CD4-positive, alpha-beta T cell treated with Interleukin-17A for 1 hour (primary cell): ENCODE results near the gene UTF1.
"Not testable (repeated sequence)": the region's sequence is repeated elsewhere in the genome, so short reads cannot be mapped to it uniquely, and the experiment has no call there.

Experiments used
- DNase-seq: peaks from one replicate; pipeline ENCODE4 v3.0.0-alpha.2; 2020

Gene UTF1

GRCh38 chr10:133249094-133249780, 19.2 kb downstream of the UTF1 start:
- DNase-seq = no peak

DNA sequence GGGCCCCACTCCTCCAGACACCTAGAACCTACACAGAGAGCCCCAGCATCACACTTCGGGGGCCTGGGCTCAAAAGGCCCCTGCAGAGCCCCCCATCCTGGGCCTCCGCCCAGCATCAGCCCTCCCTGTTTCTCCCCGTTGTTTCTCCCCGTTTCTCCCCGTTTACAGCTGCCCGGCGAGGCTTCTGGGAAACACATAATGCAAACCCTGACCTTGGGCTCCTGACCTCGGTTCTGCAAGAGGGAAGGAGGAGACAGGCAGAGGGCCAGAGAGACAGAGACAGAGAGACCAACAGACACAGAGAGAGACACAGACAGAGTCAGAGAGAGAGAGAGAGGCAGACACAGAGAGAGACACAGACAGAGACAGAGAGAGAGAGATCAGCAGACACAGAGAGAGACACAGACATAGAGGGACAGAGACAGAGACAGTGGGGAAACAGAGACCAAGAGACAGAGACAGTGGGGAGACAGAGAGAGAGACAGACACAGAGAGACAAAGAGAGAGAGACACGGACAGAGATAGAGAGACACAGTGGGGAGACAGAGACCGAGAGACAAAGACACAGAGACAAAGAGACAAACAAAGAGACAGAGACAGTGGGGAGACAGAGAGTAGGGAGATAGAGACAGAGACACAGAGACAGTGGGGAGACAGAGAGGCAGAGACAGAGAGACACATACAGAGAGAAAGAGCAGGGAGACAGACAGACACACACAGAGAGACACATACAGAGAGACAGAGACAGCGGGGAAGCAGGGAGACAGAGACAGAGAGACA, 20.1 kb downstream of the UTF1 start:
- no peak for DNase-seq

- no peak for DNase-seq
Observed at GRCh38 chr10:133251388-133252222, 21.6 kb downstream of the UTF1 start.

DNA sequence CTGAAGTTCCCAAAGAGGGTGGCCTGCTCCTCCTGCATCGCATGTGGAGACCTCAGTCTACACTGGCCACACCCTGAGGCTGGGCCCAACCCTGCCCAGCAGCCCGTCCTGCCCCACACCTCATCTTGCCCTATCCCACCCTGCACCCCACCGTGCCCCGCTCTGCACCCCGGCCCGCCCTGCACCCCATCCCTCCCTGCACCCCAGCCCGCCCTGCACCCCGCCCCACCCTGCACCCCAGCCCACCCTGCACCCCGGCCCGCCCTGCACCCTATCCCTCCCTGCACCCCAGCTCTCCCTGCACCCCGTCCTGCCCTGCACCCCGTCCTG, 22.2 kb downstream of the UTF1 start:
- no peak for DNase-seq

DNA sequence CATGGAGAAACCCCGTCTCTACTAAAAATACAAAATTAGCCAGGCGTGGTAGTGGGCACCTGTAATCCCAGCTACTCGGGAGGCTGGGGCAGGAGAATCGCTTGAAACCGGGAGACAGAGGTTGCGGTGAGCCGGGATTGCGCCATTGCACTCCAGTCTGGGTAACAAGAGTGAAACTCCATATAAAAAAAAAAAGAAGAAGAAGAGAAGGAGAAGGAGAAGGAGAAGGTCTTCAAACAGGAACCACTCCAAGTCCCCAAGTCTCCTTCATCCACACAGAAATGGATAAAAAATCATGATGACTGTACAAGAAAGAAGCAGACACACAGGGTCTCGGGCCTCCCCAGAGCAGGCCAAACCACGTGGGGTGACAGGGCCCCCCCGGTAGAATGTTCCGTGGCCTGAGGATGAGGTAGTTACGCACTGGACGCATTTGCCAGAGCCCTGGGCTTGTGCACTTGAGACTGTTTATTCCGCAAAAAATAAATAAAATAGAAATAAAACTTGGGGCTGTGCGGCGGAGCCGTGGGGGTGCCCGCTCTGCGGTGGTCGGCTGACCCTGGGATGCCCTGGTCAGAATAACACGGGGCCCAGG, 23.4 kb downstream of the UTF1 start:
- DNase-seq = no peak

GRCh38 chr10:133254421-133255120, 24.6 kb downstream of the UTF1 start:
- DNase-seq = no peak

GRCh38 chr10:133255323-133255722, 25.3 kb downstream of the UTF1 start:
- DNase-seq = no peak

DNA sequence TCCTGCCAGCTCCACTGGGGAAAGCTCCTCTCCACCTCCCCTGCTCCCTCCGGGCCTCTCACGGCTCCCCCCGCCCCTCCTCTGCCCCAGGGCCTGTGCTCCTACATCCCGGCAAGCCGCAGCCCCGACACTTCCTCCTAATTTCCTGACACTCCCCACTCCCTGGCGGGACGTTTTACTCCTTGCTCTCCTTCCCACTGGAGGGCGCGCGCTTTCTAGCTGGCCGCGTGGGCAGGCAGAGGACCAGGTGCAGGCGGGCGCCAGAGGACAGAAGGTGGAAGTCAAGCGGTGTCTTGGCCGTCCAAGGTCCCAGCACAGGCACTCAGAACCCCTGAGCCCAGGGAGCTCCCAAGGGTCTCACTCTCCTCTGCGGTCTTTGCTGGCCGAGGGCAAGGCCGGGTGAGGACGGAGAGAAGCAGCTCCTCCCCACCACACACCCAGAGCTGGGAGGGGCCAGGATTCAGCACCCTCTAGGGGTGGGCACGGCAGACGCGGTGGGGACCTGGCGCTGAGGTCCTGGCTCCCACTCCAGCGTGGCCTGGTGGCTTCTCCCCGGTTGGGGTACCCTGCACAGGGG, 27.6 kb downstream of the UTF1 start:
- DNase-seq = peak; percentile 34

DNA sequence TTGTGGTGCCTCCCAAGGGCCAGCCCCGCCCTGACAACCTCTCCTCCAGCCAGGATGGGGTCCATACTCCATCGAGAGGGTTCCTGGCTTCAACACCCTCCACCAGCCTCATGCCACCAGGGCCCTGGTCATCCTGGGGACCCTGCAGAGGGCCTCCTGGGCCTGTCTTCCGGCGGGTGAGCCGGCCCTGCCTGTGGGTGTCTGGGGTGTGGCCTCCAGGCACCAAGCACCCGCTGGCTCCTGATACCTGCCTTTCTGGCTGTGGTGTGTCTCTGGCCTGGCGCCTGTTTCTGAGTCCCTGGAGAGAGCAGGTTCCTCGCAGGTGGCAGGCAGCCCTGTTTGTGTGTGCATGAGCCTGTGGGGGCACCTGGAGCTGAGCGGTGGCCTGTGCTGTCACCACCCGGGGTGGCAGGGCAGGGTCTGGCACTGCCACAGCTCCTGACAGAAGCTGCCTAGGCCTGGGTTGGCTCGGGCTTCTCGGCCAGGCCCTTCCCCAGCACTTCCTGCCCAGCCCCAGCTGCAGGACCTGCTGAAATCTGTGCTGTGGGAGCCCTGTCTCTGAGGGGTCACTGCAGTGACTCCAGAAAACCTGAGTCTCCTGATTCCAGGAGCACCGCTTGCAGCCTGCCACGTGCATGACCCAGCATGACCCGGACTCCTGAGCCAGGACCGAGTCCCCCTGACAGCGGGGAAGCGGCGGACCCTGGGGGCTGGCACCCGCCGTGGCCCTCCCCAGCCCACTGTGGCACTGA, 28.2 kb downstream of the UTF1 start:
- peak; percentile 38 for DNase-seq

GRCh38 chr10:133258818-133259601, 29.0 kb downstream of the UTF1 start:
- peak; percentile 86 for DNase-seq

DNA sequence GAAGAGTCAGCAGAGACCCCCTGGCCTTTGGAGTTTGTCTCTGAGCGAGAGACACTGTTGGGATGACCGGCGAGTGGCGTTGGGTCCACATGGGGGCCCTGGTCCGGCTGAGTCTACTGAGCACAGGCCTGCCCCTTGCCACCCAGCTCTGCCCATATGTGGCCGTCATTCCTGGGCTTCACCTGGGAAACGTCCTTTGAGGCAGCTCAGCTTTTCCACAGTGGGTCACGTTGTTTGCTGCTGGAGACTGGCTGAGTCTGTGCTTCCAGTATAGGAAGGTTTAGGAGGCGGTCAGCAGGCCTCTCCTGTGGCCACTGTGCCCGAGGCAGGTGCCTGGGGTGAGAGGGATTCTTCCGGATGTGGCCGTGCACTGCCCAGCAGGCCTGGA, 29.6 kb downstream of the UTF1 start:
- no peak for DNase-seq

GRCh38 chr10:133260895-133261725, 31.1 kb downstream of the UTF1 start:
- peak; percentile 70 for DNase-seq

- DNase-seq = peak; percentile 90
Observed at GRCh38 chr10:133261726-133262325, 31.8 kb downstream of the UTF1 start.

DNA sequence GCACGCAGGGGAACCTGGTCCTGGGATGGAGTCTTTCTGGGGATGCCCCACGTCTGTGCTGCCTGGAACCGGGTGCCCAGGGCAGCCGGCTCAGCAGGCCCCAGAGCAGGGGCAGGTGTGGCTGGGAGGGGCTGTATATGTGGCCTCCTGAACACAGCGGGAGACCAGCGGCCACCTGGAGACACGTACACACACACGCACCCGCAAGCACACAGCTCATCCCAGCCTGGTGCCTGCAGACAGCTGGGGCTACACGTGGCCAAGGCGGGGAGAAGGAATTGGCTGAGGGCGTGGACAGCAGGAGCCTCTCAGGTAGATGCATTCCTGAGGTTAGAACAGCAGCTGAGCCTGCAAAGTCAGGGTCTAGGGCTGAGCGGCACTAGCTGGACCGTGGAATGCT, 32.7 kb downstream of the UTF1 start:
- no peak for DNase-seq

DNA sequence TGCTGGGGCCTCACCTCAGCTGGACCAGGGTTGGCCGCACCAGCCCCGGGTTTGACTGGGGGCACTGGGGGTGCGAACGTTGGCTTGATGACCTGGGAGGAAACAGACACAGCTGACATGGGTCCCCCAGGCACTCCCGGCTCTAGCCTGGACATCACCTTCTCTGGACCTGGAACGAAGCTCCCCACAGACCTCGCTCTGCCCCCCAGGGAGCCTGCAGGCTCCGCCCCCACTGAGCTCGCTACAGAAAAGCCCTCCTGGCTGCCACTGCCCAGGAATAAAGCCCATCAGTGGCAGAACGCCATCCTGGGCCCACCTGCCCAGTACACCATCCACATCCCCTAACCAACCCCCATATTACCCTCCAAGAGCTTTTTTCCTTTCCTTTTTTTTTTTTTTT, 33.7 kb downstream of the UTF1 start:
- DNase-seq = no peak

DNA sequence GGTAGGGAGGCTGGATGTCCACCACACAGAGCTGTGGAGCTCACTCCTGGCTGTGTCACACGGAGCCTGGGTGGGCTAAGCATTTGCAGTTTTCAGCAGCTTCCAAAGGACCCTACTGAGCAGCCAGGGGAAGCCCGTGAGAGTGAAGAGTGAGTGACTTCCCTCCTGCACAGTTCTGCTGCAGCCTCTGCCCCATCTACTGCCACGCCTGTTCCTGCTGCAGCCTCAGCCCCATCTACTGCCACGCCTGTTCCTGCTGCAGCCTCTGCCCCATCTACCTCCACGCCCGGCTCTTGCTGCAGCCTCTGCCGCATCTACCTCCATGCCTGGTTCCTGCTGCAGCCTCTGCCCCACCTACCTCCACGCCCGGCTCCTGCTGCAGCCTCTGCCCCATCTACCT, 34.4 kb downstream of the UTF1 start:
- peak; percentile 61 for DNase-seq

GRCh38 chr10:133265052-133265451, 35.0 kb downstream of the UTF1 start:
- not testable (repeated sequence) for DNase-seq

DNA sequence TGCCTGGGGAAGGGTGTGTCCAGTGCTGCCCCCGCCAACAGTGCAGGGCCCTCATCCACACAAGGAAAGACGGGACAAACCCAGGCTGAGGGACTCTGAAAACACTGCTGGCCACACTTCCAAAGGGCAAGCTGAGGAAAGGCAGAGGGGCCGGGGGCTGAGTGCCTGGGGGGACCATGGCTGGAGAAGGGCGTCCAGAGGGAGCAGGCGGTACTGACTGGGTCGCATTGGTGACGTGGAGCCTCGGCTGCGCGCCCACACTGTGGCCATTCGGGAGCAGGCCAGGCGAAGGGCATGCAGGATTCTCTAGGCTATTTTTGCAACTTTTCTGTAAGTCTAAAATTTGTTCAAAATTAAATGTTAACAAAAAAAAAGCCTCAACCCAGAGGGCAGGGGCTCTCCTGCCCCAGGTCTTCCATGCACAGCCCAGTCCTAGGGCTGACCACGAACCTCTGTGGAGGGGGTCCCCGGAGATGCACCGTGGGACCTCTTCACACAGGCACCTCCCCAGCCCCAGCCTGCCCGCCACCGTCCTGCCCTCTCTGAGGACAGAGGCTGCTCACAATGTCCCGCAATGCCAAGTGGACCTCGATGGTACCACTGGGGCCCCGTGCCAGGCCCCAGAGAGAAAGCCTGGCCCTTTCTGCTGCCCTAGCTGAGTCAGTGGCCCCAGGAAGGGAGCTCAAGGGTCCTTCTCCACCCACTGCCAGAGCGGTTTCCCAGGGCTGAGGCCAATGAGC, 36.2 kb downstream of the UTF1 start:
- no peak for DNase-seq

DNA sequence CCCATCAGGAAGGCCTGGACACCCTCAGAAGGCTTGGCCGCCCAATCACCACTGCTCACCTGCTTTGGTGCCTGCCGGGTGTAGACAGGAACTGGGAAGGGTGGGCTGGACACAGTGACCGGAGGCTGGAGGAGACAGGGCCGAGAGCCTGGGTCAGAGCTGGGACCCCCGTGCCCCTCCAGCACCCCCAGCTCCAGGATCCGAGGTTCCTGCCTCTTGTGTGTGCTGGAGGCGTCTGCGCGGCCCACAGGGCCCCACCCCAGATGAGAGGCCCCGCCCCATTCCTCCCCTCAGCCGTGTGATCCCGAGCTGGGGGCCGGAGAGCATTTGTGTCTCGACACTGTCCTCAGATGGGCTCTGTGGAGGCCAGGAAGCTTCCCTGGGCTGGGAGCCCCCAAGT, 37.3 kb downstream of the UTF1 start:
- DNase-seq = no peak
